Testis (tissue), 3 donors: Measurements from ENCODE around the gene KATNAL1. TPM values are rescaled to one million over a fixed set of nuclear protein-coding genes. Genes with fewer than 3 reads are reported as not detected.

Source experiments
- DNase-seq: peaks from one replicate; pipeline ENCODE4 v3.0.0-alpha.2; 2019
- H3K27ac ChIP-seq, 2 donors: fragments of 200-600 bp; sonication (generic); one replicate each; pipeline ENCODE4 v1.5.1; 2019
- H3K27me3 ChIP-seq: fragments of 200-600 bp; sonication (generic); one replicate; pipeline ENCODE4 v1.5.1; 2019
- H3K36me3 ChIP-seq: fragments of 200-600 bp; sonication (generic); one replicate; pipeline ENCODE4 v1.5.1; 2017; ENCODE audit warnings: low read depth; ENCODE audit errors: missing control alignments
- H3K4me1 ChIP-seq: fragments of 200-600 bp; sonication (generic); one replicate; pipeline ENCODE4 v1.5.1; 2019
- H3K4me3 ChIP-seq, 2 donors: fragments of 200-600 bp; sonication (generic); one replicate each; pipeline ENCODE4 v1.5.1; 2017 to 2019
- H3K9me3 ChIP-seq: fragments of 200-600 bp; sonication (generic); one replicate; pipeline ENCODE4 v1.5.1; 2017
- POLR2A ChIP-seq: fragments of 450-650 bp; IDR thresholded peaks from one replicate; pipeline ENCODE4 v1.6.1; 2017; ENCODE audit warnings: antibody characterized with exemption, mild to moderate bottlenecking, moderate library complexity
- WGBS, 2 donors: methylation state at CpG; one replicate each; pipeline ENCODE4 v1.1.5; 2018; 5-methylcytosine and 5-hydroxymethylcytosine counted together
- intact Hi-C: fragments of 100-400 bp; cut with DNase I; formaldehyde crosslinking; loops from one replicate; pipeline ENCODE4 v1.15.1; 2023; ENCODE audit warnings: low total_unique reads
- polyA plus RNA-seq: library from polyadenylated mRNA; stranded (reverse); fragments of 350-450 nt; fragmentation: Illumina TruSeq; extraction: RNeasy Lipid Tissue Mini Kit (QIAGEN cat#74804); gene quantifications from one replicate; pipeline ENCODE4 v1.2.3, GENCODE V29; 2014; ENCODE audit warnings: low read depth, low replicate concordance; ENCODE audit not compliant: insufficient read depth
- total RNA-seq, 2 donors: library from RNA; depleted of rRNA; stranded (reverse); fragments of >200 nt; gene quantifications; one replicate each; pipeline ENCODE4 v1.2.3, GENCODE V29; 2016
- TF ChIP-seq, protein P1 (sequence below), 3 experiments: fragments of 450-650 bp in 2 of 3; fragments of 200-600 bp in 1 of 3; sonication (generic) in 1 of 3; IDR thresholded peaks; one replicate each; pipeline ENCODE4 v1.5.1; 2016 to 2019; ENCODE audit warnings: antibody characterized with exemption in 3 of 3, mild to moderate bottlenecking in 2 of 3, moderate library complexity in 1 of 3

KATNAL1 gene
- total and polyA plus RNA-seq, 3 donors from 2014 or later = 19.0 to 40.5 (median 20.1) TPM

DNA sequence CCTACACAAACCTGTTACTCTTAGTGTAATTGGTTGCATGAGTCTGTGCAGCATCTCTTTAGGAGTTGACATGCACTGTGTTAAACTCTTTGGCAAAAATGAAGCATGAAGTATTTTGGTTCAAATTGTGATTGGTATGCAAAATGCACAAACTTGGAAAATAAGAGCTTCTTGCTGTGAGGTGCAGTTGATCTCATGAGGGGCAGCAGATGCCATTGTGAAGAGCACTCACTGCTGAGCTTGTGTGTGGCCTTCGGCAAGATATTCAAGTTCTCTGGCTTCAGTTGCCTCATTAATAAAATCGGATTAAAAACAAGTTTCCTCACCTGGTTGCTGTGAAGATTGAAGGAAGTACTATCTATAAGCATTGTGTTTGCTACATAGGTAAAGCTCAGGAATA lies 142.3 kb downstream of the KATNAL1 start:
- WGBS, 2 donors = 87 to 89% methylated on average over 2 of the region's 2 CpGs
- Histone ChIP-seq H3K4me3 (no peak overlapping the region), H3K4me1 (no peaks in the 10 kb centered on the region), H3K27ac (no peak overlapping the region), H3K27me3 (no peaks in the 10 kb centered on the region), H3K36me3 (no peaks in the 10 kb centered on the region), H3K9me3 (no peaks in the 10 kb centered on the region)
- TF ChIP-seq, protein P1, sequence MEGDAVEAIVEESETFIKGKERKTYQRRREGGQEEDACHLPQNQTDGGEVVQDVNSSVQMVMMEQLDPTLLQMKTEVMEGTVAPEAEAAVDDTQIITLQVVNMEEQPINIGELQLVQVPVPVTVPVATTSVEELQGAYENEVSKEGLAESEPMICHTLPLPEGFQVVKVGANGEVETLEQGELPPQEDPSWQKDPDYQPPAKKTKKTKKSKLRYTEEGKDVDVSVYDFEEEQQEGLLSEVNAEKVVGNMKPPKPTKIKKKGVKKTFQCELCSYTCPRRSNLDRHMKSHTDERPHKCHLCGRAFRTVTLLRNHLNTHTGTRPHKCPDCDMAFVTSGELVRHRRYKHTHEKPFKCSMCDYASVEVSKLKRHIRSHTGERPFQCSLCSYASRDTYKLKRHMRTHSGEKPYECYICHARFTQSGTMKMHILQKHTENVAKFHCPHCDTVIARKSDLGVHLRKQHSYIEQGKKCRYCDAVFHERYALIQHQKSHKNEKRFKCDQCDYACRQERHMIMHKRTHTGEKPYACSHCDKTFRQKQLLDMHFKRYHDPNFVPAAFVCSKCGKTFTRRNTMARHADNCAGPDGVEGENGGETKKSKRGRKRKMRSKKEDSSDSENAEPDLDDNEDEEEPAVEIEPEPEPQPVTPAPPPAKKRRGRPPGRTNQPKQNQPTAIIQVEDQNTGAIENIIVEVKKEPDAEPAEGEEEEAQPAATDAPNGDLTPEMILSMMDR (IDR thresholded peaks at IDR 0.05) = no peak
- TF ChIP-seq POLR2A = no peak
- intact Hi-C loops = no loop called here
- DNase-seq = no peak

DNA sequence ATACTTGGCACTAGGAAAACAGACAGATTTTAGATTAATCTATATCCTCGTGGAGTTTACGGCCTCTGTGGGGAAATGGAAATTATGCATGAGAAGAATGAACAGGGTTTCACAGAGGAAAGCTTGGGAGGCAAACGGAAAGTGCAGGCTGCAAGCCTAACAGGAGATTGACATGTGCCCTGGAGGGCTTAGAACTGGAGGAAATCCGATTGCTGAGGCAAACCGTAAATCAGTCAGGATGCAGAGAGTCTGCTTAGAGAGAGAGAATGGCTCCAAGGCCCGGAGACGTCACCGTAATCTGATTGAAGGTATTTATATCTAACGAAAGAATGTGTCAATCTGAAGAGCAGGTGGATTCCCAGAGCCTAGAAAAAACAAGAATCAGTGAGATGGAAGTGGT lies 143.2 kb downstream of the KATNAL1 start:
- H3K4me3 ChIP-seq = no peak overlapping the region
- H3K27me3 ChIP-seq = no peaks in the 10 kb centered on the region
- 58 to 68% methylated on average over 9 of the region's 9 CpGs for WGBS, 2 donors
- intact Hi-C loops = no loop called here
- DNase-seq = no peak
- no peak overlapping the region for H3K27ac ChIP-seq
- H3K36me3 ChIP-seq = no peaks in the 10 kb centered on the region
- TF ChIP-seq, protein P1 (IDR thresholded peaks at IDR 0.05) = no peak
- no peak for TF ChIP-seq POLR2A
- no peaks in the 10 kb centered on the region for H3K4me1 ChIP-seq
- no peaks in the 10 kb centered on the region for H3K9me3 ChIP-seq

- no peak for DNase-seq
- H3K36me3 ChIP-seq = no peaks in the 10 kb centered on the region
- H3K4me1 ChIP-seq = no peaks in the 10 kb centered on the region
- TF ChIP-seq, protein P1 (IDR thresholded peaks at IDR 0.05) = no peak
- TF ChIP-seq POLR2A = no peak
- no peaks in the 10 kb centered on the region for H3K27me3 ChIP-seq
- no peak overlapping the region for H3K4me3 ChIP-seq
- intact Hi-C loops = no loop called here
- 93 to 94% methylated on average over 2 of the region's 2 CpGs for WGBS, 2 donors
- no peaks in the 10 kb centered on the region for H3K9me3 ChIP-seq
- no peak overlapping the region for H3K27ac ChIP-seq
These were observed 143.9 kb downstream of the KATNAL1 start for GRCh38 chr13:30163441-30163840.

- 61 to 68% methylated on average over 4 of the region's 4 CpGs for WGBS, 2 donors
- Histone ChIP-seq H3K27me3 (no peaks in the 10 kb centered on the region), H3K4me3 (no peak overlapping the region), H3K4me1 (no peaks in the 10 kb centered on the region), H3K9me3 (no peaks in the 10 kb centered on the region), H3K36me3 (no peaks in the 10 kb centered on the region), H3K27ac (no peak overlapping the region)
- no peak for TF ChIP-seq POLR2A
- TF ChIP-seq, protein P1 (IDR thresholded peaks at IDR 0.05) = no peak
- intact Hi-C loops = no loop called here
- no peak for DNase-seq
These were observed 147.9 kb downstream of the KATNAL1 start for GRCh38 chr13:30159446-30159839.

DNA sequence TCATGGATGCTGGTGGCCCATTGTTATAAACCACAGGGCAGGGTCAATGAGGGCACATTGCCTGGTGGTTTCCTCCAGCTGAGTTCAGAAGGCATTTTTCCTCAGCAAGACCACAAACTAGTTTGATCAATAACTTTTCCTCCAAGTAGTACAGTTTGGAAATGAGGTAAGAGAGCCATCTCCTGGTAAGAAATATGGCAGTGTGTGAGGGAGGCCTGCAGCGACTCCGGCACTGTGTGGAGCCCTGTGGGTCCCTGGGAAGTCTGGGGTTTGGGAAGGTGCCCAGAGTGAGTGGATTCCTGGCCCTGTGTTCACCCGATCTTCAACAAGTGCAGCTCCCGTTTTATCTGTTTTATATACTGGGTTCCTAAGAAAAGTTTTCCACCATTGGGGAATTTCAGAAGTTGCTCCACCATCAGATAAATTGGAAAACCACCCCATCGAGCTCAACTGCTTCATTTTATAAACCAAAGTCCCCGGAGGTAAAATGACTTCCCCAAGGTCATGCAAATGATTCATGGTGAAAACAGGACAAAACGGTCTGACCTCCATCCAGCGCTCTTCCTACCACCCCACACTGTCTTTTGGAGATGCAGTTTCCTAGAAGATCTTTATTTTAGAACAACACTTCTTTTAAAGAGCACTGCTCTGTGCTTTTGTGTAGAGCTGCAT lies 148.4 kb downstream of the KATNAL1 start:
- DNase-seq = peak; percentile 37

More for the DNA sequence above, 148.4 kb downstream of the KATNAL1 start:
- H3K27me3 ChIP-seq = no peaks in the 10 kb centered on the region
- H3K27ac ChIP-seq = no peak overlapping the region
- 59 to 70% methylated on average over 8 of the region's 8 CpGs for WGBS, 2 donors
- TF ChIP-seq POLR2A = no peak
- TF ChIP-seq, protein P1 (IDR thresholded peaks at IDR 0.05) = no peak
- no peaks in the 10 kb centered on the region for H3K9me3 ChIP-seq
- H3K36me3 ChIP-seq = no peaks in the 10 kb centered on the region
- H3K4me1 ChIP-seq = no peaks in the 10 kb centered on the region
- intact Hi-C loops = no loop called here
- H3K4me3 ChIP-seq = no peak overlapping the region
